Fibroblast of lung (primary cell): ENCODE measurements around the gene CARMIL1.

Experiments
- EZH2 ChIP-seq: IDR thresholded peaks from 2 replicates; pipeline ENCODE4 v1.5.1; 2012; ENCODE audit warnings: low read length, control low read depth, mild to moderate bottlenecking; ENCODE audit errors: missing control alignments
- TF ChIP-seq, protein P1 (sequence below), 2 donors: IDR thresholded peaks in 1 of 2; conservative IDR thresholded peaks in 1 of 2; 1 replicate in 1 of 2; 2 replicates in 1 of 2; pipeline ENCODE4 v1.5.1; 2011 to 2012; ENCODE audit warnings: low read length in 2 of 2, control low read depth in 1 of 2, inconsistent platforms in 1 of 2, low read depth in 1 of 2, mild to moderate bottlenecking in 1 of 2

- TF ChIP-seq, protein P1, sequence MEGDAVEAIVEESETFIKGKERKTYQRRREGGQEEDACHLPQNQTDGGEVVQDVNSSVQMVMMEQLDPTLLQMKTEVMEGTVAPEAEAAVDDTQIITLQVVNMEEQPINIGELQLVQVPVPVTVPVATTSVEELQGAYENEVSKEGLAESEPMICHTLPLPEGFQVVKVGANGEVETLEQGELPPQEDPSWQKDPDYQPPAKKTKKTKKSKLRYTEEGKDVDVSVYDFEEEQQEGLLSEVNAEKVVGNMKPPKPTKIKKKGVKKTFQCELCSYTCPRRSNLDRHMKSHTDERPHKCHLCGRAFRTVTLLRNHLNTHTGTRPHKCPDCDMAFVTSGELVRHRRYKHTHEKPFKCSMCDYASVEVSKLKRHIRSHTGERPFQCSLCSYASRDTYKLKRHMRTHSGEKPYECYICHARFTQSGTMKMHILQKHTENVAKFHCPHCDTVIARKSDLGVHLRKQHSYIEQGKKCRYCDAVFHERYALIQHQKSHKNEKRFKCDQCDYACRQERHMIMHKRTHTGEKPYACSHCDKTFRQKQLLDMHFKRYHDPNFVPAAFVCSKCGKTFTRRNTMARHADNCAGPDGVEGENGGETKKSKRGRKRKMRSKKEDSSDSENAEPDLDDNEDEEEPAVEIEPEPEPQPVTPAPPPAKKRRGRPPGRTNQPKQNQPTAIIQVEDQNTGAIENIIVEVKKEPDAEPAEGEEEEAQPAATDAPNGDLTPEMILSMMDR (conservative IDR thresholded peaks at IDR 0.05 in 1 of 2, IDR thresholded peaks at IDR 0.05 in 1 of 2; ENCODE audit: low read depth in 1 of 2, low read length in 2 of 2): no peak
- TF ChIP-seq EZH2: no peak
These were observed 218.3 kb downstream of the CARMIL1 start for GRCh38 chr6:25497383-25498040.
